Esophagus squamous epithelium (tissue), 4 donors: ENCODE measurements around the gene ANKRD44.

Experiments
- POLR2A ChIP-seq, 4 donors: fragments of 450-650 bp; IDR thresholded peaks; one replicate each; pipeline ENCODE4 v1.6.1; 2017; ENCODE audit warnings: antibody characterized with exemption in 4 of 4, mild to moderate bottlenecking in 4 of 4, moderate library complexity in 3 of 4
- TF ChIP-seq, protein P1 (sequence below), 6 experiments: fragments of 450-650 bp in 4 of 6; fragments of 200-600 bp in 2 of 6; sonication (generic) in 2 of 6; IDR thresholded peaks; one replicate each; pipeline ENCODE4 v1.5.1; 2016 to 2019; ENCODE audit warnings: antibody characterized with exemption in 6 of 6, mild to moderate bottlenecking in 4 of 6, moderate library complexity in 4 of 6

DNA sequence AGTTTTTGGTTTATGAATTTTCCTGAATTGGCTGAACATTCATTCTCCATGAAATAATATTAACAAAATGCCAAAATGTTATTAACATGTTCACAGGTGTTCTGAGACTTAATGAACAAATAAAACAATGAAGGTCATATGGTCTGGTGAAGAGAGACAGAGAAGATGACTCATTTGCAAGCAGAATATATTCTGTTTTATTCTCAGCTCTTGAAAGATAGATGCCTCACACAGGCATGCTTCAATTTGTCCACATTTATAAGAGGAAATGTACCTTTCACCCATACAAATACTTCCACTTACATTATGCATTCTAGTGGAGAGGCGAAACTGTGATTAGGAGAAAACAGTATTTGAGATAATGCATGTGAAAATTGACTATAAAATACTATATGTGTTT is 308.7 kb downstream of the ANKRD44 start:
- TF ChIP-seq, protein P1, sequence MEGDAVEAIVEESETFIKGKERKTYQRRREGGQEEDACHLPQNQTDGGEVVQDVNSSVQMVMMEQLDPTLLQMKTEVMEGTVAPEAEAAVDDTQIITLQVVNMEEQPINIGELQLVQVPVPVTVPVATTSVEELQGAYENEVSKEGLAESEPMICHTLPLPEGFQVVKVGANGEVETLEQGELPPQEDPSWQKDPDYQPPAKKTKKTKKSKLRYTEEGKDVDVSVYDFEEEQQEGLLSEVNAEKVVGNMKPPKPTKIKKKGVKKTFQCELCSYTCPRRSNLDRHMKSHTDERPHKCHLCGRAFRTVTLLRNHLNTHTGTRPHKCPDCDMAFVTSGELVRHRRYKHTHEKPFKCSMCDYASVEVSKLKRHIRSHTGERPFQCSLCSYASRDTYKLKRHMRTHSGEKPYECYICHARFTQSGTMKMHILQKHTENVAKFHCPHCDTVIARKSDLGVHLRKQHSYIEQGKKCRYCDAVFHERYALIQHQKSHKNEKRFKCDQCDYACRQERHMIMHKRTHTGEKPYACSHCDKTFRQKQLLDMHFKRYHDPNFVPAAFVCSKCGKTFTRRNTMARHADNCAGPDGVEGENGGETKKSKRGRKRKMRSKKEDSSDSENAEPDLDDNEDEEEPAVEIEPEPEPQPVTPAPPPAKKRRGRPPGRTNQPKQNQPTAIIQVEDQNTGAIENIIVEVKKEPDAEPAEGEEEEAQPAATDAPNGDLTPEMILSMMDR (IDR thresholded peaks at IDR 0.05): no peak
- no peak for TF ChIP-seq POLR2A (IDR thresholded peaks at IDR 0.05)
